Keratinocyte (primary cell): ENCODE data around the gene CDH13.

ENCODE experiments used
- EZH2 ChIP-seq: IDR thresholded peaks from one replicate; pipeline ENCODE4 v1.6.1; 2012; ENCODE audit warnings: inconsistent platforms, mild to moderate bottlenecking, low read length, moderate library complexity
- TF ChIP-seq, protein P1 (sequence below), 3 experiments: IDR thresholded peaks in 1 of 3; conservative IDR thresholded peaks in 1 of 3; optimal IDR thresholded peaks in 1 of 3; 2 replicates in 2 of 3; 3 replicates in 1 of 3; pipeline versions ENCODE3 to v1.5.1; 2011; ENCODE audit warnings: low read length in 3 of 3, mild to moderate bottlenecking in 3 of 3, moderate library complexity in 2 of 3, control low read depth in 1 of 3, inconsistent platforms in 1 of 3; ENCODE audit not compliant: insufficient read depth in 2 of 3; ENCODE audit errors: extremely low read depth in 1 of 3

DNA sequence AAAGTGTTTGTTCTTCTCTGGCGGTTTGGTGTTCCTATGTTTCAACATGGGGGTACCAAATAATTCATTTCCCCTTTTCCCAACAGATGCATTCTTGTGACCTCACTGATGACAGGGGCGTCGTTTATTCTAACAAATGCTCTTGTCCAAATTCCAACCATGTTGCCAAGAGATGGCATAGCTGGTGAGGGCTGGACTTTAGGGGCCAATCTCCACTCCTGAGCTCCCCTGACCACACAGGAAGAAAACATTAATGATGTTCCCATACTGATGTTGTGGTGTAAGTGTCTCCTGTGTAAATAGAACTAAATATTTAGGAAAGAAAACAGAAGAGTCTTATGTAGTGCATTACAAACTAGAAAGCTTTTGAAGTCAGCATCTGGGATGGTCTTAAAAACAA, 431.6 kb downstream of the CDH13 start:
- TF ChIP-seq, protein P1, sequence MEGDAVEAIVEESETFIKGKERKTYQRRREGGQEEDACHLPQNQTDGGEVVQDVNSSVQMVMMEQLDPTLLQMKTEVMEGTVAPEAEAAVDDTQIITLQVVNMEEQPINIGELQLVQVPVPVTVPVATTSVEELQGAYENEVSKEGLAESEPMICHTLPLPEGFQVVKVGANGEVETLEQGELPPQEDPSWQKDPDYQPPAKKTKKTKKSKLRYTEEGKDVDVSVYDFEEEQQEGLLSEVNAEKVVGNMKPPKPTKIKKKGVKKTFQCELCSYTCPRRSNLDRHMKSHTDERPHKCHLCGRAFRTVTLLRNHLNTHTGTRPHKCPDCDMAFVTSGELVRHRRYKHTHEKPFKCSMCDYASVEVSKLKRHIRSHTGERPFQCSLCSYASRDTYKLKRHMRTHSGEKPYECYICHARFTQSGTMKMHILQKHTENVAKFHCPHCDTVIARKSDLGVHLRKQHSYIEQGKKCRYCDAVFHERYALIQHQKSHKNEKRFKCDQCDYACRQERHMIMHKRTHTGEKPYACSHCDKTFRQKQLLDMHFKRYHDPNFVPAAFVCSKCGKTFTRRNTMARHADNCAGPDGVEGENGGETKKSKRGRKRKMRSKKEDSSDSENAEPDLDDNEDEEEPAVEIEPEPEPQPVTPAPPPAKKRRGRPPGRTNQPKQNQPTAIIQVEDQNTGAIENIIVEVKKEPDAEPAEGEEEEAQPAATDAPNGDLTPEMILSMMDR (optimal IDR thresholded peaks at IDR 0.05 in 1 of 3, IDR thresholded peaks at IDR 0.05 in 1 of 3, conservative IDR thresholded peaks at IDR 0.05 in 1 of 3; ENCODE audit: extremely low read depth in 1 of 3, insufficient read depth in 2 of 3, low read length in 3 of 3), result no peak
- TF ChIP-seq EZH2, result no peak
